ENCODE results near the gene AGPAT3. TPM values are rescaled to one million over a fixed set of nuclear protein-coding genes. Genes with fewer than 3 reads are reported as not detected.

AGPAT3 gene
- total RNA-seq, 2 donors from 2014 or later = 31.3 to 53.5 TPM

DNA sequence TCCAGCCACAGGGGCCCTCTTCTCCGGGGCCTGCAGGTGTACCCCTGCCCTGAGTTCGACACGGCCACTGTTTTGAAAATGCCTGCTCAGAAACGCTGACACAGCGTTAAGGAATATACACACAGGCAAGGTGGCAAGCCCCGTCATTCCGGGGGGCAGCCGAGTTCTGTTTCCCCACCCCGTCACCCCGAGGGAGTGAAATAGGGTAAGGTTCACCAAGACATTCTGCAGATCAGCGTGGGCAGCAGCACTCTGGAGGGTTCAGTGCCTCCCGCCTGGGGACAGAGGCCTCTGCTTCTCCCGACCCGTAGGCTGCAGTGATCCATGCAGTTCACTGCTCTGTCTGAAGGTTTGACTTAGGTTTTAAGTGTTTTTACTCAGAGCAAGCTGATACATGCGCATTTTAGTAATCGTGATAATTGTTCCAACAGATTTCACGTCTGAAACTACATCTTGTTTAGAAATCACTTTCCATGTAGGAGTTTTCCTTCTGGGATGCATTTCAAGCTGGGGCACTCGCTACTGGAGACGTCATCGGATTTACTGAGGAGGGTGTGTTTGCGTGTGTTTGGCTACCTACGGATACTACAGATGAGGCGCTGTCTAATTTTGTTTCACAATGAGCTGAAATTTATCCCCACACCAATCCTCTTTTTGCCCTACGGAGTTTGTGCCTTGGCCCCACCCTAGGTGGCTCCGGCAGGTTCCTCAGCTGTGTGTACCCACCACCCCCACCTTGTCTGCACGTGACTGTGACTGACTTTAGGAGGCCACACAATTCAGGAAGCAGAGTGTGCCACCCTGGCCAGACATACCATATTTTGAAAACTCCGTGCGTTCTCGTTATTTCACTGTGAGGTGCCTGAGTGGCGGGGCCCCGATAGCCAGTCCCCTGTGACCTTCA is 63.5 kb downstream of the AGPAT3 start:
- intact Hi-C loops (cut with DNase I) = no loop called here
- Histone ChIP-seq H3K4me1 (replicated peaks) (peaks cover 29% of the 10 kb centered on the region), H3K27ac (peak overlapping the region; percentile 82 to 88), H3K9me3 (no peaks in the 10 kb centered on the region), H3K27me3 (replicated peaks; ENCODE audit: insufficient read depth) (no peaks in the 10 kb centered on the region), H3K4me3 (no peak overlapping the region), H3K36me3 (no peaks in the 10 kb centered on the region)
- 59% methylated on average over 31 of the region's 31 CpGs for WGBS
- peak; percentile 68 for DNase-seq (ENCODE audit: low spot score)
- peak; percentile 14 for TF ChIP-seq POLR2AphosphoS5 (IDR thresholded peaks at IDR 0.05)
- TF ChIP-seq CTCF (IDR thresholded peaks at IDR 0.05) = no peak
- TF ChIP-seq POLR2A (IDR thresholded peaks at IDR 0.05) = no peak

- Histone ChIP-seq H3K27ac (peak overlapping the region; percentile 82 to 88), H3K4me1 (replicated peaks) (peaks cover 27% of the 10 kb centered on the region), H3K27me3 (replicated peaks; ENCODE audit: insufficient read depth) (no peaks in the 10 kb centered on the region), H3K9me3 (no peaks in the 10 kb centered on the region), H3K4me3 (no peak overlapping the region), H3K36me3 (no peaks in the 10 kb centered on the region)
- 48% methylated on average over 28 of the region's 30 CpGs for WGBS
- TF ChIP-seq CTCF (IDR thresholded peaks at IDR 0.05) (peak in 3 of 4 experiments; percentile 32 to 56 (median 47)), POLR2AphosphoS5 (IDR thresholded peaks at IDR 0.05) (no peak)
- intact Hi-C loops (cut with DNase I) = no loop called here
- peak; percentile 73 for DNase-seq (ENCODE audit: low spot score)
Measured at GRCh38 chr21:43929217-43929971, 64.4 kb downstream of the AGPAT3 start.

GRCh38 chr21:43930074-43930847 is 65.2 kb downstream of the AGPAT3 start:
- Histone ChIP-seq H3K4me1 (replicated peaks) (peaks cover 27% of the 10 kb centered on the region), H3K36me3 (no peaks in the 10 kb centered on the region), H3K27ac (peak overlapping the region; percentile 82 to 88), H3K27me3 (replicated peaks; ENCODE audit: insufficient read depth) (no peaks in the 10 kb centered on the region), H3K9me3 (no peaks in the 10 kb centered on the region), H3K4me3 (no peak overlapping the region)
- intact Hi-C loops (cut with DNase I) = loop anchor here (10.0 kb wide), 1 partner anchor 115 kb away; no protein-coding TSS in a partner anchor
- TF ChIP-seq CTCF (IDR thresholded peaks at IDR 0.05) (no peak), POLR2AphosphoS5 (IDR thresholded peaks at IDR 0.05) (no peak)
- no peak for DNase-seq (ENCODE audit: low spot score)
- 82% methylated on average over 25 of the region's 25 CpGs for WGBS

- no peak for TF ChIP-seq POLR2A (IDR thresholded peaks at IDR 0.05)
- no peak for TF ChIP-seq POLR2AphosphoS5 (IDR thresholded peaks at IDR 0.05)
- TF ChIP-seq CTCF (IDR thresholded peaks at IDR 0.05) = no peak
- Histone ChIP-seq H3K4me1 (replicated peaks) (peaks cover 33% of the 10 kb centered on the region), H3K4me3 (no peak overlapping the region), H3K9me3 (no peaks in the 10 kb centered on the region), H3K36me3 (no peaks in the 10 kb centered on the region), H3K27ac (peak overlapping the region; percentile 82 to 88), H3K27me3 (replicated peaks; ENCODE audit: insufficient read depth) (no peaks in the 10 kb centered on the region)
- intact Hi-C loops (cut with DNase I) = loop anchor here (10.0 kb wide), 1 partner anchor 116 kb away; no protein-coding TSS in a partner anchor
- no peak for DNase-seq (ENCODE audit: low spot score)
- WGBS = 83% methylated on average over 18 of the region's 18 CpGs
Measured at GRCh38 chr21:43930848-43931375, 65.9 kb downstream of the AGPAT3 start.

All from prostate gland (tissue), 2 donors.